GM18526 (cell line): Measurements from ENCODE around the gene PLEKHG2.

Experiments
- POLR2A ChIP-seq: IDR thresholded peaks from 3 replicates; pipeline ENCODE4 v1.6.1; 2011; ENCODE audit not compliant: insufficient read length; ENCODE audit errors: extremely low read depth

Gene PLEKHG2

DNA sequence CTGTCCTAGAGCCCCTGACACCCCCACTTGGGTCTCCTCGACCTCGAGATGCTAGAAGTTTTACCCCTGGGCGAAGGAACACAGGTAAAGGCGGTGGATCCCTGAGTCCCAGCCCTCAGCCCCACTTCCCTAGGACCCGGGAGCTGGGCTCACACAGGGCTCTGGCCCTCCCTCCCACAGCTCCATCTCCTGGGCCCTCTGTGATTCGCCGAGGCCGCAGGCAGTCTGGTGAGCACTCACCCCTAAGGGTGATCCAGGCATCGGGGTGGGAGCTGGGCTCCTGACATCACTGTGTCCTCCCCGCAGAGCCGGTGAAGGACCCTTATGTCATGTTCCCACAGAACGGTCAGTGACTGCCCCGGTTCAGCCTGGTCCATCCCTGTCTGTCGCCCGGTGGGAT, 8.3 kb downstream of the PLEKHG2 start:
- TF ChIP-seq POLR2A, result no peak

DNA sequence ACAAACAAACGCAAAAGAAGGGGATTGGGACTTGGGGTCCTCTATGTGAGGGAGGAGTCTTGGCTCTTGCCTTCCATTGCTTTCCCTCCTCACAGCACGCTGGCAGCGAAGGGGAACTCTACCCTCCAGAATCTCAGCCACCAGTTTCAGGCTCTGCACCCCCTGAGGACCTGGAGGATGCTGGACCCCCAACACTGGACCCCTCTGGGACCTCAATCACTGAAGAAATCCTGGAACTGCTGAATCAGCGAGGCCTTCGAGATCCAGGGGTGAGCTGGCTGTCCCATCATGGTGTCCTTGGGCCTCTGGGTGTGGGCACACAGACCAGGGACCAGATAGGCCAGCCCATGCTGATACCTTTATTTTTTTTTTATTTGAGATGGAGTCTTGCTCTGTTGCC, 9.6 kb downstream of the PLEKHG2 start:
- TF ChIP-seq POLR2A, result no peak

DNA sequence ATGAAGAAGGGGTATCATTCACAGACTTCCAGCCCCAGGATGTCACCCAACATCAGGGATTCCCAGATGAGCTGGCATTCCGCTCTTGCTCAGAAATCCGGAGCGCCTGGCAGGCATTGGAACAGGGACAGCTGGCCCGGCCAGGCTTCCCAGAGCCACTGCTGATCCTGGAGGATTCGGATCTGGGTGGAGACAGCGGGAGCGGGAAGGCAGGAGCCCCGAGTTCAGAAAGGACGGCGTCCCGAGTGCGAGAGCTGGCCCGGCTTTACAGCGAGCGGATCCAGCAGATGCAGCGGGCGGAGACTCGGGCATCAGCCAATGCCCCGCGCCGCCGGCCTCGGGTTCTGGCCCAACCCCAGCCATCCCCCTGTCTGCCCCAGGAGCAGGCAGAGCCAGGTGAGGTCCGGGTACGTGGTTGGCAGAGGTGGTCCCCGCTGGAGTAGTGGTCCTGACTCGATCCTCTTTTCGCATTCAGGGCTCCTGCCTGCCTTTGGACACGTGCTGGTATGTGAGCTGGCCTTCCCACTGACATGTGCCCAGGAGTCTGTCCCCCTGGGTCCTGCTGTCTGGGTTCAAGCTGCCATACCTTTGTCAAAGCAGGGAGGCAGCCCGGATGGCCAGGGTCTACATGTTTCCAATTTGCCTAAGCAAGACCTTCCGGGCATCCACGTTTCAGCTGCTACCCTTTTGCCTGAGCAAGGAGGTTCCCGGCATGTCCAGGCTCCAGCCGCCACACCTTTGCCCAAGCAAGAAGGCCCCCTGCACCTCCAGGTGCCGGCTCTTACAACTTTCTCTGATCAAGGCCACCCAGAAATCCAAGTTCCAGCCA, 11.0 kb downstream of the PLEKHG2 start:
- TF ChIP-seq POLR2A, result no peak

DNA sequence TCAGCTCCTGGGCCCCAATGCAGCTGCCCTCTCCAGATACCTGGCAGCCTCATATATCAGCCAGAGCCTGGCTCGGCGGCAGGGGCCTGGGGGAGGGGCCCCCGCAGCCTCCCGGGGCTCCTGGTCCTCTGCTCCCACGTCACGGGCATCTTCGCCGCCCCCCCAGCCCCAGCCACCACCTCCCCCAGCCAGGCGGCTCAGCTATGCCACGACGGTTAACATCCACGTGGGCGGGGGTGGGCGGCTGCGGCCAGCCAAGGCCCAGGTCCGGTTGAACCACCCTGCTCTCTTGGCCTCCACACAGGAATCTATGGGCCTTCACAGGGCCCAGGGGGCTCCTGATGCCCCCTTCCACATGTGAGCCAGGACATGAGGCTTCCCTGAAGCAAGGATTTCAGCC, 12.5 kb downstream of the PLEKHG2 start:
- TF ChIP-seq POLR2A, result no peak

DNA sequence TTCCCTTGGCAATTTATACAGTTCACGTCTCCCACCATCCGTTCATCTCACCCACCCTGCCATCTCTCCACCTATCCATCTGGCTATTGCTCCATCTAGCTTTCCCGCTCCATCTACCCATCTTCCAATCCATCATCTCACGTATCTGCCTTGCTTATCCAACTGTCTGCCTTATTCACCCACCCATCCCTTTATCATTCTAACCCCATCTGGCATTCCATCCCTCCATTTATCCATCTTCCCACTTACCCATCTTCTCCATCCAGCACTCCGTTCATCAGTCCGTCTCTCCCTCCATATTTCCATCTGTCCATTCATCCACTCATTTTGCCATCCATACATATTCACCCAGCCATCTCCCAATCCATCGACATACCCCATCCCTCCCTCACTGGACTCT, 13.3 kb downstream of the PLEKHG2 start:
- TF ChIP-seq POLR2A, result no peak

DNA sequence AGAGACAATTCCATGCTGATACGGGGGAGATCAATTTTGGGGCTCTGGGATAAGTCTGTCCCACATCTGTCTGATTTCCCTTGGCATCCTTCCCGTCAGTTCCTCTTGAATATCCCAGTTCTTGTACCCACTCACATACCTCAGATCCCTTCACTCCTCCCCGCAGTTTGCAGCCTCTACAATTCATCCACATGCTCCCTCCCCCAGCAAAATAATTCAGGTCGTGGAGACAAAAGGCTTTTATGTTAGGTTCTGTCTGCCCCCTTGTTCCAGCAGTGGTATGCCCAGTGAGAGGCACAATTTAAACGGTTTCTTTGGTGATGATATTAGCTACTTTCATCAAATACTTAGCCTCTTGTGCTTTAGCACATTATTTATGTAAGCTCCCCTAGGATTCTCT, 13.7 kb downstream of the PLEKHG2 start:
- no peak for TF ChIP-seq POLR2A

DNA sequence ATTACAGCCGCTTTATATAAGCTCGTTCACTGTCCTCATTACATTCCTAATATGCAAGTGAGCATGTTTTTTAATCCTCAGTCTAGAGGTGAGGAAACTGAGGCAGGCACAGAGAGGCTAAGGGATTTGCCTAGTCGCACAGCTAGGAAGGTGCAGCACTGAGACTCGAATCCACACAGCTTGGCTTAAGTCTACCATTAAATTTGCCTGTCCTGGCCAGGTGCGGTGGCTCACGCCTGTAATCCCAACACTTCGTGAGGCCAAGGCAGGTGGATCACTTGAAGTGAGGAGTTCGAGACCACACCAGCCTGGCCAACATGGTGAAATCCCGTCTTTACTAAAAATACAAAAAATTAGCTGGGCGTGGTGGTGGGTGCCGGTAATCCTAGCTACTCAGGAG, 15.2 kb downstream of the PLEKHG2 start:
- no peak for TF ChIP-seq POLR2A

DNA sequence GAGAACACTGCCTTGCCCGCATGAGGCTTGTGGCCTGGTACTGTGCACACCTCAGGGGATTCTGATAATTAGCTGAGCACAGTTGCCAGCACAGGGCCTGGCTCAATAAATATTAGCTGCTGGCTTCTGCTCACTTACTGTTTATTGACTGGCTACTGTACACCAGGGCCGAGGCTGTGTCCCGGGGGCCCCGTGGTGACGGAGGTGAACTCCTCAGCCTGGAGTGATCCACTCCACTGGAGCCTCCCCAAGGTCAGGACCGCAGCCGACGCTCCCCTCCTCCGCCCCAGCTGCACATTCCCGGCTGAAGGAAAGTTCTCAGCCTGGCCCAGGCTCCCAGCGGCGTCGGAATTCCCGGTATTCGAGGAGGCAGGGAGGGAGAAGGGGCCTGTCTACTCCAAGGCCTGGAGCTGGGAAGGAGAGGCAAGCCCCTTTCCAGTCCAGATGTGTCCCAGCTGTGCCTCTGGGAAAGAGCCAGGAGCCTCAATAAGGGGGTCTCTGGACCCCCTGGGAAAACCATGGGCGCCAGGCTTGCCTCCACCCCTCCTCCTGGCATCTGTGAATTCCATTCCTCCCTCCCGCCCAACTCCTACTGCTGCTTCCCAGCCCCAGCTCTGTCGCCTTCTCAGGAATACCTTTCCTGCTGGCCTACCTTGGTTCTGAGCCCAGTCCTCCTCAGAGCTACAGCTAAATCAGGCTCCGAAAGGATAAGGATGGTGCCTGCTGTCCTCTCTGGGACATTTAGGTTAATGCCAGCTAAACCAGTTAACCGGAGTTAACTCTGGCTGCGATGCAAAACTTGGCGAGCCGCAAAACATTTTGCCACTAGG, 16.0 kb downstream of the PLEKHG2 start:
- TF ChIP-seq POLR2A, result no peak

DNA sequence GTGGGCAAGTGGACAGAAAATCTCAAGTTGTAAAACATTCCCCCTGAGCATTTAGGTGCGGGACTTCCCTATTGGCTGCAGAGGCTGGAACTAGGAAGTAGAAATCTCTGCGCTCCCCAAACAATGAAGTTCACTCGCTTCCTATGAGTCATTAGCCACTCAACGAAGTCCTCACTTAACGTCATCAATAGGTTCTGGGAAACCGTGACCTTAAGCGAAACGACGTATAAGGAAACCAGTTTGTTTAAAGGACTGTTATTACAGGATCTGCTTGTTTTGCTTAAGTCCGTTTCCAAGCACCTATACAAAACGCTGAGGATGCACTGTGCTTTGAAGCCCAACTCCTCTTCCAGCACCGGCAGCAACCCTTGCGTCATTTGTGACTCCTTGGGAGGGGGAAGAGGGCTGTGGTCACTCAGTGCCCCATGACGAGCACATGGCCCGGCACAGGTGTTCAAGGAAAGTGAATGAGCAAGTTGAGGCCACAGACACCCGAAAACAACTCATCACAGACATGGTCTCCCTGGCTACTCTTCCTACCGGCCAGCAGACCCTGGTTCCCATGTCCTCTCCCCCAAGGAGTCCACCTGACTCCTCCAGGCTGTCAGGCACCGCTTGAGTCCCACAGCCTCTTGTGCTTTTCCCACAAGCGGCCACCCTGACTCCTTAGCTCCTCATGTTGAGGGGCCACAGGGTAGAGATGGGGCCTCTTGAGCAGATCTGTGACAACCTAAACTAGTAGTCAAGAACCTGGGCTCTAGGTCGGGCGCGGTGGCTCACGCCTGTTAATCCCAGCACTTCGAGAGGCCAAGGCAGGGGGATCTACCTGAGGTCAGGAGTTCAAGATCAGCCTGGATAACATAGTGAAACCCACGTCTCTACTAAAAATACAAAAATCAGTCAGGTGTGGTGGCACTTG, 18.5 kb downstream of the PLEKHG2 start:
- peak; percentile 16 for TF ChIP-seq POLR2A

DNA sequence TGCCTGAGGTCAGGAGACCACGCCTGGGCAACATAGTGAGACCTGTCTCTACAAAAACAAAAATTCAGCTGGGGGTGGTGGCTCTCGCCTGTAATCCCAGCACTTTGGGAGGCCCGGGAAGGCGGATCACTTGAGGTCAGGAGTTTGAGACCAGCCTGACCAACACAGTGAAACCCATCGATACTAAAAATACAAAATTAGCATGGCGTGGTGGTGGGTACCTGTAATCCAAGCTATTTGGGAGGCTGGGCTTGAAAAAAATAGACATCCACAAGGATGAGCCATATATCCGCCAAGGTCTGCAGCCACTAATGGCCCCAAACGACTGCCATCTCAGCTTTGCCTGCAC, 20.2 kb downstream of the PLEKHG2 start:
- TF ChIP-seq POLR2A, result no peak

DNA sequence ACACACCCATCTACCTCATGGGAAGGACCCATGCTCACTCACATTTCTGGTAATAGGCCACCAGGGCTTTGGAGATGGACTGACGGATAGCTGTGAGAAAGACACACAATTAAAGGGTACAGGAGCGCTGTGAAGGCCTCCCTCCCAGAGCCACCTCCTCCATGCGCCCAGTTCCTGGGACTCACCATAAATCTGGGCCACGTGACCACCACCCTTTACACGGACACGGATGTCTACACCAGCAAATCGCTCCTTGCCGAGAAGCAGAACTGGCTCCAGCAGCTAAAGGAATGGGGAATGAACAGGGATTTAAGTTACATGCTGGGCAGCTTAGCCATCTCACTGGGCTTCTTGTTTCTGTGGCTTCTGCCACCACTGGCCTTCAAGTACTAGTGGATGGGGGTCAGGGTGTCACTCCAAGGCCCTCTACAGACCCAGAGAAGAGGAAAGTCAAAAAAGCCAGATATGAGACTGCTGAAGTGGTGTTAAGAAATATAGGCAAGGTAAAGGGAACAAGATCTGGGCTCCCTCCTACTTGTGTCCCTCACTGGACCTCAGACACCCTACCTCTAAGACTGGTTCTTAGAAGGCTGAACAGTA, 21.1 kb downstream of the PLEKHG2 start:
- TF ChIP-seq POLR2A, result no peak

DNA sequence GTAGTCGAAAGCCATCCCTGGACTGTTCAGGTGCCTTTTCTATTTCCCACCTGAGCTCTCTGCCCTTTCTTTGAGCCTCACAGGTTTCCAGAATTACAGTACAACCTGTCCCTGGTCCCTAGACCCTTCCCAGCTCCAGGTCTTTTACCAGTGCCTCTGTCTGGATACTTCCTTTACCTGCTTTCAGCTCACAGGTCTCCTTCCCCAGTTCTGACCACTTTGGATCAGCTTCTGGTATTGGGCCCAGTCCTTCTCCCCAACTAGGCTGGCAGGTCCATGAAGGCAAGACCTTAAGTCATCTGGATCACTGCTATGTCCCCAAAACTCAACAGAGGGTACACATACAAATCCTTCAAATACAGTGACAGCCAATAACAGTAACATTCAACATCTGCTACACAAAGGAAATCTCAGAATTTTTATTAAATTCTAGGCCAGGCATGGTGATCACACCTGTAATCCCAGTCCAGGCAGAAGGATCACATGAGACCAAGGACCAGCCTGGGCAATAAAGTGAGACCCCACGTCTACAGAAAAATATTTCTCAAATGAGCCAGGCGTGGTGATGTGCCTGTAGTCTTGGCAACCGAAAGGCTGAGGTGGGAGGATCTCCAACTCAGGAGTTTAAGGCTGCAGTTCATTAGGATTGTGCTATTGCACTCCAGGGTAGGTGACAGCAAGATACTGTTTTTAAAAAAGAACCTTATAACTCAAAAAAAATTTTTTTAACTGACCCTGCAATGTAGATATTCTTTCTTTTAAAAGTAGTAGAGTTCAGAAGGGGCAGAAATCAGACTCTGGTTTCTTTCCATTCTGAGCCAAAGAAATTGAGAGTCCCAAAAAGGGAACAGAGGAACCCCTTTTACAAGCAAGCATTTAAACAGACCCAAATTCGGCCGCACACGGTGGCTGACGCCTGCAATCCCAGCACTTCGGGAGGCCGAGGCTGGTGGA, 21.9 kb downstream of the PLEKHG2 start:
- no peak for TF ChIP-seq POLR2A

DNA sequence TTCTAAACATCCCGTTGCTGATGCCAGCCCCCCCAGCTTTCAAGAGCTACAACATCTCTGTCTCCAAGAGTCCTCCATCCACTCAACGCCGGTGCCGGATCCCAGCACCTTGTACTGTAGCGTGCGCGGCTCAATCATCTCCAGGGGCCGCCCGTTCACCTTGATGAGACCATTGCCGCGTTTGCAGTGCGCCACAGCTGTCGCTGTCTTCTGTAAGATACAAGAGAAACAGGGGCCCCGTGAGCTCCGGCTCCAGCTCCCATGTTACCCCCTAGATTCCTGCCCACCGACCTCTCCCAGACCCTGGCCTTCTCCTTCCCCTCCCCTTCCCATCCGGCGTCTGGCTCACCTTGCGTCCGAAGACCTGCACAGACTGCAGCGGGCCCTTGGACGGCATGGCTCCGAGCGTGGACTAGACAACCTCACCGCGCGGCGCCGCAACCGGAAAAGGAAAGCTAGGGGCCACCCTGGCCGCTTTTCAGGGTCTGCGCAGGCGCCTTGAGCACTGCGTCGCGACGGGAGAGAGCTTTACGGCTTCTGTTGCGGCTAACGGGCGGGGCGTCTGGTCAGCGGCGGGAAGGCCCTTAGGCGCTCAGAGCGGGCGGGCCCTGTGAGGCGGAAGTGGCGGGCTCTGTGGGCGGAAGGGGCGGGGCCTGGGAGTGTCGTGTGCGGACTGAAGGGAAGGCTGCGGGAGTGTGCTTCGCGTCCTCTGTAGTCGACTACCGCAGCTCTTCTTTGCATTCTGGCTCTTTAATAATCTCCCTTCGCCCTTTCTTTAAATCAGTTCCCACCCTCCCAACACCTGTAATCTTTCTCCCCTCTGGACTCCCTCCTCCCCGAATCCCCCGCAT, 23.3 kb downstream of the PLEKHG2 start, which contains the start of gene RPS16:
Gene RPS16, minus strand, starts transcription at position 451 of the 851 bp plus-strand sequence. Its CDS starts 54 bp downstream, at position 397.
- peak; percentile 98 for TF ChIP-seq POLR2A

DNA sequence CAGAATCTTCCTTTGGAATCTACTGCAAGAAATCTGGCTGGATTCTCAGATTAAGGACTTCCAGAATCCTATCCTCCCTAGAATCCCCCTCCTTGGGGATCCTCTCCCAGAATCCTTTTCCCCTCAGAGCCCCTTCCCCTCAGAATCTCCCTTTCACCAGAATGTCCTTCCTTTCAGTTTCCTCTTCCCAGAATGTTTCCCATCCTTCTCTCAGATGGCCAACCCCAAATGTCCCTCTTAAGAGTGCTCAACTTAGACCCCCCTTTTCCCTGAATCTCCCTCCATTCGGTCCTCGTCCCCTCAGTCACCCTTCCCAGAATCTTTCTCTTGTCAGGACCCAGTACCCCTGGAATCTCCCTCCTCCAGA, 23.9 kb downstream of the PLEKHG2 start:
- TF ChIP-seq POLR2A, result no peak
